IPS DF 4.7 (cell line): ENCODE results near the gene URB1.

Experiments
- DNase-seq: peaks from one replicate; pipeline ENCODE4 v3.0.0-alpha.2; 2013; ENCODE audit warnings: low spot score; ENCODE audit errors: extremely low read depth

The URB1 gene

GRCh38 chr21:32347977-32348376 is 44.8 kb downstream of the URB1 start:
- DNase-seq = no peak

GRCh38 chr21:32347351-32347750 is 45.5 kb downstream of the URB1 start:
- no peak for DNase-seq

- DNase-seq = no peak
Measured at GRCh38 chr21:32346951-32347350, 45.9 kb downstream of the URB1 start.

GRCh38 chr21:32340863-32341848 is 51.7 kb downstream of the URB1 start:
- DNase-seq = no peak

- no peak for DNase-seq
Measured at GRCh38 chr21:32338209-32338921, 54.4 kb downstream of the URB1 start.

- DNase-seq = no peak
Measured at GRCh38 chr21:32337206-32337605, 55.6 kb downstream of the URB1 start.

GRCh38 chr21:32336711-32337110 is 56.1 kb downstream of the URB1 start:
- DNase-seq = no peak

GRCh38 chr21:32335601-32336575 is 56.9 kb downstream of the URB1 start:
- DNase-seq = no peak

GRCh38 chr21:32334980-32335531 is 57.8 kb downstream of the URB1 start:
- no peak for DNase-seq

GRCh38 chr21:32333953-32334673 is 58.7 kb downstream of the URB1 start:
- no peak for DNase-seq

- DNase-seq = no peak
Measured at GRCh38 chr21:32332463-32332951, 60.3 kb downstream of the URB1 start.

- no peak for DNase-seq
Measured at GRCh38 chr21:32331444-32332305, 61.1 kb downstream of the URB1 start.

- DNase-seq = no peak
Measured at GRCh38 chr21:32330784-32331311, 62.0 kb downstream of the URB1 start.

GRCh38 chr21:32329776-32330175 is 63.0 kb downstream of the URB1 start:
- DNase-seq = no peak

- no peak for DNase-seq
Measured at GRCh38 chr21:32329331-32329730, 63.5 kb downstream of the URB1 start.

GRCh38 chr21:32328595-32328994 is 64.2 kb downstream of the URB1 start:
- no peak for DNase-seq

- DNase-seq = no peak
Measured at GRCh38 chr21:32325706-32326105, 67.1 kb downstream of the URB1 start.

GRCh38 chr21:32322676-32323075 is 70.1 kb downstream of the URB1 start:
- no peak for DNase-seq

GRCh38 chr21:32322103-32322502 is 70.7 kb downstream of the URB1 start:
- DNase-seq = no peak
